IMR-90 (cell line): Measurements from ENCODE around the gene HCK.

Experiments
- CEBPB ChIP-seq: IDR thresholded peaks from 2 replicates; pipeline ENCODE4 v1.6.1; 2012; ENCODE audit warnings: low read depth, low read length, improper control_type of control experiment
- CTCF ChIP-seq: conservative IDR thresholded peaks from 2 replicates; pipeline ENCODE4 v1.5.1; 2012; ENCODE audit warnings: mild to moderate bottlenecking, low read depth, low read length, improper control_type of control experiment
- MAFK ChIP-seq: IDR thresholded peaks from 2 replicates; pipeline ENCODE4 v1.6.1; 2012; ENCODE audit warnings: low read depth, low read length, improper control_type of control experiment
- MAZ ChIP-seq: IDR thresholded peaks from 2 replicates; pipeline ENCODE4 v1.6.1; 2012; ENCODE audit warnings: low read depth, mild to moderate bottlenecking, low read length, improper control_type of control experiment, moderate library complexity, borderline replicate concordance
- POLR2A ChIP-seq: IDR thresholded peaks from 2 replicates; pipeline ENCODE4 v1.6.1; 2012; ENCODE audit warnings: mild to moderate bottlenecking, low read depth, low read length
- RCOR1 ChIP-seq: IDR thresholded peaks from 2 replicates; pipeline ENCODE4 v1.6.1; 2012; ENCODE audit warnings: mild to moderate bottlenecking, low read length, improper control_type of control experiment; ENCODE audit not compliant: insufficient replicate concordance
- RFX5 ChIP-seq: IDR thresholded peaks from 2 replicates; pipeline ENCODE4 v1.8.0; 2012; ENCODE audit warnings: low read depth, mild to moderate bottlenecking, low read length, moderate library complexity

- TF ChIP-seq CTCF (no peak), POLR2A (no peak), RCOR1 (no peak), CEBPB (no peak), MAZ (no peak), MAFK (no peak), RFX5 (no peak)
Observed at GRCh38 chr20:32111156-32111686, 59.2 kb downstream of the HCK start.
